Mucosa of descending colon (tissue), 3 donors: ENCODE data around the gene PGM1. TPM values are rescaled to one million over a fixed set of nuclear protein-coding genes. Genes with fewer than 3 reads are reported as not detected.

ENCODE experiments used
- ATAC-seq: fragments of 200-7000 bp; cut with Tn5 transposase; one replicate; pipeline ENCODE4 v1.9.1; 2020; ENCODE audit warnings: mild to moderate bottlenecking, moderate library complexity
- DNase-seq, 3 donors: peaks; one replicate each; pipeline ENCODE4 v3.0.0-alpha.2; 2020
- H3K36me3 ChIP-seq: fragments of 200-600 bp; one replicate; pipeline ENCODE4 v1.8.0; 2021; ENCODE audit warnings: low read depth, mild to moderate bottlenecking
- H3K4me1 ChIP-seq: fragments of 200-600 bp; one replicate; pipeline ENCODE4 v1.8.0; 2021; ENCODE audit warnings: low read depth, mild to moderate bottlenecking
- H3K4me3 ChIP-seq: fragments of 200-600 bp; one replicate; pipeline ENCODE4 v1.8.0; 2021; ENCODE audit warnings: mild to moderate bottlenecking
- H3K9me3 ChIP-seq: fragments of 200-600 bp; one replicate; pipeline ENCODE4 v1.8.0; 2021; ENCODE audit warnings: mild to moderate bottlenecking
- CTCF ChIP-seq: fragments of 200-600 bp; IDR thresholded peaks from one replicate; pipeline ENCODE4 v1.8.0; 2022; ENCODE audit warnings: antibody characterized with exemption, mild to moderate bottlenecking
- intact Hi-C, 2 donors: fragments of 100-400 bp; cut with DNase I in 1 of 2; cut with micrococcal nuclease in 1 of 2; formaldehyde crosslinking; loops; one replicate each; pipeline versions ENCODE4 v1.11.0 to v1.11.1; 2022; cut with DNase I, micrococcal nuclease
- total RNA-seq, 3 donors: library from RNA; stranded (reverse); fragmentation: NEBNext Ultra II Directional in 2 of 3; extraction: Animal tissue kit (Norgen Biotek cat#: 25700) in 2 of 3; gene quantifications; one replicate each; pipeline versions ENCODE4 v1.2.1 to v1.2.4, GENCODE V29; 2021 to 2023
- donor health status: DM: no; HTN: no; CAD: no; lungs with moderate emphysema.
- donor health status: DM: no; HTN: no; CAD: no.
- donor health status: DM: no; HTN: yes; CAD: no.

The PGM1 gene
- total RNA-seq, 3 donors from 2014 or later, result 81.0 to 116 (median 87.3) TPM

GRCh38 chr1:63698001-63698838 lies 105.0 kb downstream of the PGM1 start:
- ATAC-seq (peak; percentile 67), DNase-seq (peak in 2 of 3 donors; percentile 31 to 38)
- intact Hi-C loops, result loop anchor here in 1 of 2 donors (10.0 kb wide), 1 partner anchor 447 kb away; no protein-coding TSS in a partner anchor
- TF ChIP-seq CTCF, result no peak
- Histone ChIP-seq H3K4me1 (no peaks in the 10 kb centered on the region), H3K4me3 (no peak overlapping the region), H3K9me3 (no peaks in the 10 kb centered on the region), H3K36me3 (no peaks in the 10 kb centered on the region)

- Histone ChIP-seq H3K36me3 (no peaks in the 10 kb centered on the region), H3K9me3 (no peaks in the 10 kb centered on the region), H3K4me3 (no peak overlapping the region), H3K4me1 (peaks cover 5% of the 10 kb centered on the region)
- TF ChIP-seq CTCF, result no peak
- intact Hi-C loops, result no loop called here
- DNase-seq (peak; percentile 61 to 64 (median 63)), ATAC-seq (peak; percentile 81)
Observed at GRCh38 chr1:63701187-63701586, 108.0 kb downstream of the PGM1 start.

- no peak for DNase-seq
- TF ChIP-seq CTCF, result no peak
- Histone ChIP-seq H3K36me3 (no peaks in the 10 kb centered on the region), H3K4me3 (no peak overlapping the region), H3K9me3 (no peaks in the 10 kb centered on the region), H3K4me1 (peaks cover 5% of the 10 kb centered on the region)
- intact Hi-C loops, result no loop called here
- ATAC-seq, result no peak
Observed at GRCh38 chr1:63703701-63704107, 110.5 kb downstream of the PGM1 start.

DNA sequence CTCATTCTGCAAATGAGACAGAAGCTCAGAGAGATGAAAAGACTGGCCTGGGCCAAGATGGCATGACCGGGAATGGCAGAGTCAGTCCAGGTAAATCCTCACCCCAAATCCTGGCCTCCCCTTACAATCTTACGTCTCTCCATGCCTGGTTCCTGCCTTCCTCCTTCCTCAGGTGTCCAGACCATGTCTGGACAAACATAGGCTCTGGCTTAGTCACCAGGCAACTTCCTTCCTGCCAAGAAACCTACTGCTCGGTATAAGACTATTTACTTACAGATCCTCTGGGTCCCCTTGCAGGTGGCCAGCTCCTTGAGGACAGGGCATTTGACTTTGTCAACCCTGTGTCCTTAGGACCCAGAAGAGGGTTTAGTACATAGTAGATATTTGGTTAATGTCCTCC lies 111.2 kb downstream of the PGM1 start:
- Histone ChIP-seq H3K36me3 (no peaks in the 10 kb centered on the region), H3K4me3 (no peak overlapping the region), H3K9me3 (no peaks in the 10 kb centered on the region), H3K4me1 (peaks cover 5% of the 10 kb centered on the region)
- TF ChIP-seq CTCF, result no peak
- peak; percentile 75 for ATAC-seq
- peak in 1 of 3 donors; percentile 13 for DNase-seq
- intact Hi-C loops, result no loop called here

- peak in 2 of 3 donors; percentile 44 to 58 for DNase-seq
- Histone ChIP-seq H3K4me3 (no peak overlapping the region), H3K9me3 (no peaks in the 10 kb centered on the region), H3K4me1 (peaks cover 5% of the 10 kb centered on the region), H3K36me3 (no peaks in the 10 kb centered on the region)
- intact Hi-C loops, result no loop called here
- no peak for TF ChIP-seq CTCF
- ATAC-seq, result peak; percentile 85
Observed at GRCh38 chr1:63705078-63705477, 111.9 kb downstream of the PGM1 start.
